Embryonic facial prominence (tissue), 1 donor: ENCODE results near the gene CAV1.
"Not testable (repeated sequence)": the region's sequence is repeated elsewhere in the genome, so short reads cannot be mapped to it uniquely, and the experiment has no call there.

Experiments
- DNase-seq: peaks from one replicate; pipeline ENCODE4 v3.0.0-alpha.2; 2016; ENCODE audit errors: extremely low spot score

CAV1 gene

DNA sequence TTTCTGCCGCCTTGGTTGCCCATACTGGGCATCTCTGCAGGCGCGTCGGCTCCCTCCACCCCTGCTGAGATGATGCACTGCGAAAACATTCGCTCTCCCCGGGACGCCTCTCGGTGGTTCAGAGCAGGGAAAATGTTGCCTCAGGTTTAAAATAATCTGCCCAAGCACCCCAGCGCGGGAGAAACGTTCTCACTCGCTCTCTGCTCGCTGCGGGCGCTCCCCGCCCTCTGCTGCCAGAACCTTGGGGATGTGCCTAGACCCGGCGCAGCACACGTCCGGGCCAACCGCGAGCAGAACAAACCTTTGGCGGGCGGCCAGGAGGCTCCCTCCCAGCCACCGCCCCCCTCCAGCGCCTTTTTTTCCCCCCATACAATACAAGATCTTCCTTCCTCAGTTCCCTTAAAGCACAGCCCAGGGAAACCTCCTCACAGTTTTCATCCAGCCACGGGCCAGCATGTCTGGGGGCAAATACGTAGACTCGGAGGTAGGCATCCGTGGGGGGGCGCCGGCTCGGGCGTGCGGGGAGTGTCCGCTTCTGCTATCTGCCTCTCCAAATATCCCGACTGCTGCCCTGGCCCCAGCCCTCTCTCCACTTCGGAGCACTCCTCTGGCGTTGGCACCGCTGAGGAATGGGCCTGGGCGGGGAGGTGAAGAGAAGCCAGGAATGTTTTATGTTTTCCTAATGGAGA, at the start of gene CAV1:
TSS of gene CAV1 (plus strand) at position 428 of the 689 bp plus-strand sequence. CDS start at position 455, 27 bp downstream.
- DNase-seq: peak; percentile 49

DNA sequence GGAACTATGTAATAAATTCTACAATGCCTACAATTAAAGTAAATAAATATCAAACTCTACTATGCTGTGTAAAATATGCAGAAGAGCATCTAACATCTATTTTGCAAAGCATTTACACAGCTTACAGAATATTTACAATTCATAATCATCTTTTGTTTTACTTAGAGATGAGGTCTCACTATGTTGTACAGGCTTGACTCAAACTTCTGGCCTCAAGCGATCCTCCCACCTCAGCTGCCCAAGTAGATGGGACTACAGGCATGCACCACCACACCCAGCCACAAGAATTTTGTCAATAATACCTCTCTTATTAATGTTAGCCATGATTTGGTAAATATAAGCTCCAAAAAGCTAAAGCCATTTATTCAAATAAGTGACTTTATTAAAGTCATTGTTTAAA, 47.2 kb upstream of the CAV1 start:
- no peak for DNase-seq

DNA sequence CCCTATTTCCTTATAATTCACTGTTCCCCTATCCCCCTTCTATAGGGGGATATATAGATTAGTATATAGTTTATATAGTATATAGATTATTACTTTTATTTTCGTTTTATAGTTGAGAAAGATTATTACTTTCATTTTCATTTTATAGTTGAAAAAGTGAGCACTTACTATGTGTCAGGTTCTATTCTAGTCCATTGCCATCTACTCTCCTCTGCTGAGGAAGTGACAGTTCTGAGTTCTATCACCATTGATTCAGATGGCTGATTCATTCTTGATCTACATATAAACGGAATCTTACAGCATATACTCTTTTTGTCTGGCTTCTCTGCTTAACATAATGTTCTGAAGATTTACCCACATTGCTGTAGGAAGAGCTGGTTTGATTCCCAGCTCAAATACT, 46.0 kb upstream of the CAV1 start:
- no peak for DNase-seq

GRCh38 chr7:116483271-116483942, 41.4 kb upstream of the CAV1 start:
- DNase-seq: no peak

GRCh38 chr7:116484389-116484788, 40.4 kb upstream of the CAV1 start:
- not testable (repeated sequence) for DNase-seq

DNA sequence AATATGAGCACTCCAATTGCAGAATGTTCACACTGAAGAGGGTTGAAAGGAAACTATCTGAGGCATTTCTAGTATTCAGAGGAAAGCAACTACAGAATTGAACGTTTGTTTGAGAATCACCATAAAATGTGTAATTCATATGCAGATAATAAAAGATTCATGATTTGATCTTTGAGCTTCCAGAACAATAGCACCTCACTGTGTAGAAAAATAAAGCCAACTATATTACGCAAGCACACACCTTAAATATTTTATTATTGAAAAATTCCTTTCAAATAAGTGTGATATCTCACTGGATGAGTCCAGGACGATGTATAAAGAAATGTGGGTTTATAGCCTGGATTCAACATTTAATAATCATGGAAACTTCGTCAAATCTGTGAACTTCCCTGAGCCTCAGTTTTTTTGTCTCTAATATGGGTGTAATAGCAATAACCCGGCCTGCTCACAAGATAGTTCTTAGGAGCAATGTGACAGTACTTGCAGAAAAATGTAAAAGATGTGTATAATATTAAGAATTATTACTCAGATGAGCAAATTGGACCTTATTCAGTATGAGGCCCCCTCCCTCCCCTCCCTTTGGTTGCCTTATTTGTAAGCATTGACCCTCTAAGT, 36.8 kb upstream of the CAV1 start:
- no peak for DNase-seq

DNA sequence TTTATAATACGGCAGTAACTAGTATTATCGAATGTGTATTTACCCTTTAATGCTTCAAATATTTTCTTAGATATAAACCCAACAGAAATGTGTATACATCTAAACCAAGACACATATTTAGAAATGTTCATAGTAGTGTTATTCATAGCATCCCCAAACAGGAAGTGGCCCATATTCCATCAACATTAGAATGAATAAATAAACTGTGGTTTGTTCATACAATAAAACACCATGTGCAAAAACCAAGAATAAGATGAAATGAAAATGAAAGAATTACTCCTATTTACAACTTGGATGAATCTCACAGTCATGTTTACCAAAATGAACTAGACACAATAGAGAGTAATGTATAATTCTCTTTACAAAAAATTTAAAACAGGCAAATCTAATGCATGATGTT, 34.5 kb upstream of the CAV1 start:
- DNase-seq: no peak

GRCh38 chr7:116491887-116492653, 32.8 kb upstream of the CAV1 start:
- DNase-seq: no peak

- no peak for DNase-seq
Observed at GRCh38 chr7:116492654-116493109, 32.2 kb upstream of the CAV1 start.

DNA sequence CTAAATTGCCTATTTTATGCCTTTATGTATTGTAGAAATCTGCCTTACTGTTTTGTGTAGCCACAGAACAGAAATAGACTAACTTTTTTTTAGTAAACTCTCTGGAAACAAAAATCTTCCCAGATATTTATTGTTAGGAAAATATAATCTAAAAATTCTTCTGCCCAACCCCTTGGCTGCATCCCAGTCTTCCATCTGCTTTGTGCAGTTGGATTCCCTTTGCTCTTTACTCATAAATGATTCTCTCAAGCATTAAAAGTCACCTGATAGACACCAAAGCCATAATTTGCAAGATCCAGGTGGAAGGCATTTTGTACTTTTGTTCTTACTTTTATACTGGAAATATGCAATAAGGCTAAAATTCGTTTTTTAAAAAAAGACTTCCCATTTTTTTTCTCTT, 31.4 kb upstream of the CAV1 start:
- DNase-seq: no peak

DNA sequence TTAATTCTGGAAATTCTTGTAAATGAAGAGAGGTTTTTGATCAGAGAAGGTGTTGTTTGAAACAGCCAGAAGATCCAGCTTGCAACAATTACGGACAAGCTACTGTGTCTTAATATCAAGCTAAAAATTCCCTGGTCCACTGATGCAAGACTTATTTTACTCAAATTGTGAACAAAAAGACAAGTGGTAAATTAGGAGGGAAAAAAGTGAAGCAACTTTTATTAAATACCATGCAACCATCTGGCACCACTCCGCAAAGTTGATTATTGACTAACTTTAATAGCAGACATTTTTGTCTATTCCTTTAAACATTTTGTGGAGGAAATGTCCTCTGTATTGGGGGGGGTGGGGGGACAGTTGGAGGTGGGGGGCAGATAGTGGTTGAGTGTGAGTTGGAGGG, 30.4 kb upstream of the CAV1 start:
- DNase-seq: no peak

GRCh38 chr7:116495736-116496135, 29.1 kb upstream of the CAV1 start:
- no peak for DNase-seq

DNA sequence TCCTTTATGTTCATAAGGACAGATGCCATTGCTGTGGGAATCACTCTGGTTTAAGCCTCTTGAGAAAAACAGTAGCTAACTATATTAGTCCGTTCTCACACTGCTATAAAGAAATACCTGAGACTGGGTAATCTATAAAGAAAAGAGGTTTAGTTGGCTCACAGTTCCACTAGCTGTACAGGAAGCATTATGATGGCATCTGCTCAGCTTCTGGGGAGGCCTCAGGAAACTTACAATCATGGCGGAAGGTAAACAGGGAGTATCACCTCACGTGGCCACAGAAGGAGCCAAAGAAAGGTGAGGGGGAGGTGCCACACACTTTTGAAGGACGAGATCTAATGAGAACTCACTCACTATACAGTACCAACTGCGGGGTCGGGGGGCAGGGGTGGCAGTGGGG, 28.2 kb upstream of the CAV1 start:
- no peak for DNase-seq

DNA sequence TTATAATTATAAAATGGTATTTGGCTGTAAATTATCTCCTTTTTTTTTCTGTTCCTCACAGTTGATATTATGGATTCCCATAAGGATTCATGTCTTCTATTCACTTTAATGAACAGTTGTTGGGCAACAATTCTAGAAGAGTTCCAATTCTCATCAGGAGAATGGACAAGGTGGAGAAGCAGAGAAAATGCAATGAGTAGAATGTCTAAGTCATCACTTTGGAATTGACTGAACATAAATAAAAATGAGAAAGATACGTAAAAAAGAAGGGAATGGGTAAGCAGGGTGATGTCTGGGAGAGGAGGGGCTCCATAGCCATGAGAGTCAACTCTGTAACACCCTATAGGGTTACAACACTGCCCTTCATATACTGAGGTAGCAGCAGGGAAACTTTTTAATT, 27.1 kb upstream of the CAV1 start:
- no peak for DNase-seq

- DNase-seq: no peak
Observed at GRCh38 chr7:116499168-116500077, 25.4 kb upstream of the CAV1 start, which contains the start of gene CAV2. TSS of gene CAV2 (plus strand) at chr7:116499738. CDS start at chr7:116499782, 44 bp downstream.

DNA sequence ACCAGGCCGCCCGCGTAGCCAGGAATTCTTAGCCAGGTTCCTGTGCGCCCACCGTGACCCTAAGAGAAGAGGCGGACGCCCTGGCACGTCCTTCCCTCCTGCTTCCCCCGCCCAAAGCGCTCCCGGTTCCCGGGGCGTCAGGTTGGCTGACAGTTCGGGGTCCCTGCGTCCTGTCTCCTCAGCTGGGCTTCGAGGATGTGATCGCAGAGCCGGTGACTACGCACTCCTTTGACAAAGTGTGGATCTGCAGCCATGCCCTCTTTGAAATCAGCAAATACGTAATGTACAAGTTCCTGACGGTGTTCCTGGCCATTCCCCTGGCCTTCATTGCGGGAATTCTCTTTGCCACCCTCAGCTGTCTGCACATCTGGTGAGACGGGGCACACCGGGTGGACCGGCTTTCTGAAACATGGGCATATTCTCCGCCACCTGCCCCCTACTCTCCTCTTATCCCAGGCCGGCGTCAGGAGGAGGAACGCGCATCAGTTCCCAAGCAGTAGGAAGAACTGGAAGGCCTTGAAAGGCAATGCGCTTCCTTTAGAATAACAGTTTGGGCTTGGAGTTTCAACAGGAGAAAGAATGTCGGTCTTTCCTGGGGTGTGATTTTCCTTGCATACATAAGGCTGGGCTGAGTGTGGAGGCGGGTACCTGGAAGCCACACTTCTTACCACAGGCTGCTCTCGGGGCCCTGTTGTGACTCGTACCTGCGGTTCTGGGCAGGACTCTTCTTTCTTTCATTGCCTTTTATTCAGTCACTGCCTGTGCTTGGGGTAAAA, 24.6 kb upstream of the CAV1 start:
- peak; percentile 36 for DNase-seq

DNA sequence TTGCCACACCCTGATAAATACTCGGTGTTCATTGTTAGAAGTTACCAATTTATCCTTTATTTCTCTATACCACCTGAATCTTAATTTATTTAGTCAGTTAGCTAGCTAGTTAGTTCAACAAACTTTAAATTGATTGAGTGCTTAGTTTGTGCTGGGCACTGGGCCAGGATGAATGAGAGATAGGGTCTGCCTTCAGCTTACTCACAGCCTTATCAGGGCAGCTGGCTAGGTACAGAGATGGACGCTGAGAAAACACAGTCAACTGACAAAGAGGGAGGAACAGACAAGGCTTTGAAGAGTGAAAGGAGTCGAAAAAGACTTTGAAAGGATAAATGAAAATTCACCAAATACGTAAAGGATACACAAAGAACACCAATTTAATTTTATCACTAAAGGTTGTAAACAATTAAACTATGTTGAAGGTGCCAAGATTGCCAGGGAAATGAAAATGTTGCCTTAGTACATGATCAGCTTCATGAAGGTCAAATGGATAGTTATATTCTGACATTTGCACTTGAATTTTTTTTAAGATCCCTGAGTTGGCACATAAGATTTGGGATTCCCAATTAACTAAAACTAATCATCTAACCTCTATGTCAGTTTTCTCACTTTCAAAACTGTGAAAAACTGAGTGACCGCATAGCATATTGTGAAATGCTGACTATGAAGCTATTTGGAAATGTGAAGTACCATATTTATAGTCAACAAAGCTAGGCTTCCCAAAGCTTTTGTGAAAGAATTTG, 23.2 kb upstream of the CAV1 start:
- no peak for DNase-seq

- no peak for DNase-seq
Observed at GRCh38 chr7:116502201-116503096, 22.4 kb upstream of the CAV1 start.

- no peak for DNase-seq
Observed at GRCh38 chr7:116503835-116504234, 21.0 kb upstream of the CAV1 start.
